ENCODE results near the gene VGLL4. TPM values are rescaled to one million over a fixed set of nuclear protein-coding genes. Genes with fewer than 3 reads are reported as not detected.

VGLL4 gene
- total RNA-seq, 1 donor from 2014 or later = 28.6 TPM

DNA sequence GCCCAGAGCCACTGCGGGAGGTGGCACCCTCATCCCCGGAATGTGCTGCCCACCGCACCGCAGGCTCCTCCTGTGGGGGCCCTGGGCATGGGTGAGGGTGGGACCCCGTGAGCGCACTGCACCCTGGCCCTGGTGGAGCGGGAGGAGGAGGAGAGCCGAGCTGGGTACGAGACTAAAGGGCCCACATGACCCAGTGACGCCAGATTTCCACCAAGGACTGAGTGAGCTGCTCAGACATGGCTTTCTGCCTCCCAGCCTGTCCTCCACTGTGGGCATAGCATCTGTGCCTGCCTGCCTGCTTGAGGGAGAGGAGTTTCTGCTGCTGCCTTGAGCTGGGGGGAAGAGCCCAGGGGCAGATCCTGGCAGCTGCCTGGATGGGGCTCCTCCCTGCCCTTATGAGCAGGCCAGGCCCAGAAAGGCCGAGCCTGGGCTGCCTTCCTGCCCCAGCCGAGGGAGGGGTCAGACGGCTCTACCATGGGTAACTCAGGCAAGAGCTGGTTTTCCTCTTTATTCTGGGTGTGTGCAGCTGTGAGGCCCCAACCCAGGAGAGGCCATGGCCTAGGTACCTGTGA is 88.4 kb downstream of the VGLL4 start:
- intact Hi-C loops (cut with micrococcal nuclease) = no loop called here

DNA sequence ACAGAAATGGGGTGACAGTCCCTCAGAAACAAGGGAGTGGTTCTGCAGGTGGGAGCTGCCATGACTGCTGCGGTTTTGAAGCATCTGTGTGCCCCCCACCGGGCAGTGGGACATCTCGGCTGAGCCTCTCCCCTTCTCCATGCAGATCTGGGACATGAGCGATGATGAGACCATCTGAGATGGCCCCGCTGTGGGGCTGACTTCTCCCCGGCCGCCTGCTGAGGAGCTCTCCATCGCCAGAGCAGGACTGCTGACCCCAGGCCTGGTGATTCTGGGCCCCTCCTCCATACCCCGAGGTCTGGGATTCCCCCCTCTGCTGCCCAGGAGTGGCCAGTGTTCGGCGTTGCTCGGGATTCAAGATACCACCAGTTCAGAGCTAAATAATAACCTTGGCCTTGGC is 89.0 kb downstream of the VGLL4 start:
- intact Hi-C loops (cut with micrococcal nuclease) = no loop called here

DNA sequence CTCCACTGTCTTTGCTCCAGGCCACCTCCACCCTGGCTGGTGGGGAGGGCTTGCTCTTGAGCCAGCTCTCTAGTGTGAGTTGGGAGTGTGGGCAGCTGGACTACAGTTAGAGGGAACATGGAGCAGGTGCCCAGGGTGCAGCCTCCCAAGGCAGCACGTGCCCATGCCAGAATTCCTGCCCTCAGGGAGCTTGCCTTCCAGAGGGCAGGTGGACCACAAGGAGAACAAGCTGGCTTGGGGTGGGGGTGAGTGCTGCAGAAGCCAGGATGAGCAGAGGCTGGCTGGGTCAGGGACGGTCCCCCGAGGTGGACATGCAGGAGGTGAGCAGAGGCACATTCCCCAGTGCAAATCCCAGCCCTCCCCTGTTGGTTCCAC is 89.5 kb downstream of the VGLL4 start:
- intact Hi-C loops (cut with micrococcal nuclease) = no loop called here

DNA sequence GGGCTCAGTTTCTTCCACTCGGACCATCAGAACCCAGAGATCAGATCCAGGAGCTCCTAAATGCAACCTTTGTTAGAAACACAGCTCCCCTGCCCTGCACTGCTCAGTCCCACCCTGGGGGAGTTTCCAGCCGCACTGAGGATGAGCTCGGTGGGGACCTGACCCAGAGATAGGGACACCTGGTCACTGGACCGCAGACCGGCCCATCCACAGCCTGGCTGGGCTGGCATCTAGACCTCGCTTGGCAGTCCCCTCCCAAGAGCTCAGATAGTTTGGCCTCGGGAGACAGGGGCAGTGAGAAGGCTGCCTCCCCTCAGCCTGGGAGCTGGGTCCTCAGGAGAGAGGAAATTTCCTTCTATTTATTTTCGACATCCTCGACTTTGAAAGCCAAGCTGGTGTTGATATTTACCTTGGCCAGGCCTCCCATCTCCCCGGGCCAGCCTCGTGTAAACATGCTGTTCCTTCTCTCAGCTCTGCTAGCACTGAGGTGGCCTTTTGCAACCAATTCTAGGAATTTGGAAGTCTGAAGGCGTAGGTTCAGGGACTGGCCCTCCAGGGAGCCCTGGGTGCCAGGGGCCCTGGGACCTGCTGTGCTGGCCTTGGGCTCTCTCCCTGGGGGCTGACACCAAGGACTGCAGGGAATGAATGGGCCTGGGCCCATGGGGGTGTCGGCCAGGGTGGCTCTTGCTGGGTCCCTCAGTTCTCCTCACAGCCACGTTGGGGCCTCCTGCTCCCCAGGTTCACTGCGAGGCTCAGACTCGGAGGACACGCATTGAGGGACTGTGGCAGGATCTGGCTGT is 90.1 kb downstream of the VGLL4 start:
- intact Hi-C loops (cut with micrococcal nuclease) = no loop called here

DNA sequence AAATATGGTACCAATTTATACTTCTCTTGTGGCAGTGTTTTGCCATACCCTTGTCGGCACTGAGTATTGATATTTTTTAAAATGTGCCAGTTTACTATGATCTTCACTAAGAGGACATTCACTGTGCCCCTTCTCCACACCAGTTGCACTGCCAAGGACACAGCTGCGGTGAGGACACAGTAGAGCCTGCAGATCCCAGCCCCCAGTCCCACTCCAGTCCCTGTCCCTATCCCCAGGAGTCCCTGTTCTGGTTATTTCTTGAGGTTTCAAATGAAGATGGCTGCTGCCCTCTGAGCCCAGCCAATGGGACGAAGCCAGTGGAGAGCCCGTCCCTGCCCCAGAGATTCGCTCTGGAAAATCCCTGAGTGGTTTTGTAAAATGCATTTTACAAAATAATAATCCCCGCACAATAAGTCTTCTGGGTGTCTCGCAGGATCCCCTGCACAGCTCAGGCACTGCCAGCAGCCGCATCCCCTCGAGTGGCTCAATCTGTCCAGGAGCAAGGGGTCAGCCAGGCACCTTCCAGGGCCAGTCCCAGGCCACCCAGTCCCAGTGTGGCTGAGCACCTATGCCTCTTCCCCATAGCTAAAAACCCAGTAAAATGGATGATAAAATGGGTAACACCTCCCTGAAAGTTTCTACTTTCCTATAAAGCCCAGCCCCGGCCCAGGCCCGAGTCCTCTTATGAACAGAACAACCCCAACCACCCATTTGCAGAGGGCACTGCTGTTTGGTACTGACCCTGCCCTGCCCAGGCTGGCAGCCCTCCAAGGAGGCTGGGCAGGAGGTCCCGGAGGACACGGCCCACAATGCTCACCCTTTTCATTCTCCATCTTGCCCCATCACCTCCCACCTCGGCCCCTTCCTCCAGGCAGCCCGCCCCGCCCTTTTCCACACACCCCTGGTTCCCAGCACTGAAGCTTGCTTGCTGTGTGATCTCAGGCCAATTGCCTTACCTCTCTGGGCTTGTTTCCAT is 91.1 kb downstream of the VGLL4 start:
- intact Hi-C loops (cut with micrococcal nuclease) = no loop called here

DNA sequence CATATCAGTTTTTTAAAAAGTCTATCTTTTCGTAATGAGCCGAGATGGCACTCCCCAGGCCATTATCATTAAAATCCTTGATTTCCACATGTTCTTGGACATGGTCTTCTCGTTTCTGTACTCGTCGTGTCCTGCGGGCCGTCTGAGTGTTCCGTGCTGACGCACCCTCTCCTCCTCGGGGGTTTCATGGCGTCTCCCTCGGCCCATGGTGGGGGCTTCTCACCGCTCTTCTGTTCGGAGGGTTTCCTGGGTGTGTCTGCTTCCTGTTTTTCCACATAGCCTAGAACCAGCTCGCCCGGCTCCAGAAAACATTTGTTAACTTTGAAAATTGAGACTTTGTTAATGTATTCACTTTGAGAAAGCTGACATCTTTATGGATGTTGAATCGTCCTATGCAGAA is 92.7 kb downstream of the VGLL4 start:
- intact Hi-C loops (cut with micrococcal nuclease) = no loop called here

DNA sequence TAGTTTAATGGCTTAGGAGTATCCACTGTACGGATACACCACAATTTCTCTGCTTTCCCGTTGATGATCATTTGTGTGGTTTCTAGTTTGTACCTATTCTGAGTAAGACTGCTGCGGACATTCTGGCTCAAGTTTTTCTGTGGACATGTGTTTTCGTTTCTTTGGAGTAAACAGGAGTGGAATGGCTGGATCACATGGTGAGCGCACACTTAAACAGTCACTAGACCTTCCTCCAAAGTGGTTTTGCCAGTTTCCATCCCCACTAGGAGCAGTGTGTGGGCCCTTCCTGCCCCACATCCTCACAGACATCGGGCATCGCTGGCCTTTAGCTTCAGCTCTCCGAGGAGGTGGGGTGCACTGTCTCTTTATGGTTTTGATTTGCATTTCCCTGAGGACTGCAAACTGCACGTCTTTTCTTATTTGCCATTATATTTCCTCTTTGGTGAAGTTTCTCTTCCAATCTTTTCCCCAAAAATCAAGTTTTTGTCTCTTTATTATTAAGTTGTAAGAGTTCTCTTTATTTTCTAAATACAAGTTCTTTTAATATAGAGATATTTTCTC is 94.1 kb downstream of the VGLL4 start:
- intact Hi-C loops (cut with micrococcal nuclease) = no loop called here

DNA sequence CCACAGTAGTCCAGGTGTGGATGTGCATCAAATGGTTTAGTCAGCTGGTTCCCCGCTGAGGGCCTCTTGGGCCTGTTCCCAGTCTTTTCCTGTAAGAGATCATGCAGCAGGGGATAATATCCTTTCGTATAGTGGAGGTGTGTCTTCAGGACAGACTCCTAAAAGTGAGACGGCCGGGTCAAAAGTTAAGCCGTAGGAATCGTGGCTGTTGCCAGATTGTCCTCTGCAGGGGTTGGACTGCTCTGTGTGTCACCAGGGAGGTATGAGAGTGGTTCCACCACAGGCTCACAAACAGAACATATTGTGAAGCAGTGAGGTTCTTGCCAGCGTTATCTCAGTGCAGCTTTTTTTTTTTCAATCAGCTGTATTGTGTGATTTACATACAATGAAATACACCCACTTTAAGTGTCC is 95.0 kb downstream of the VGLL4 start:
- intact Hi-C loops (cut with micrococcal nuclease) = no loop called here

DNA sequence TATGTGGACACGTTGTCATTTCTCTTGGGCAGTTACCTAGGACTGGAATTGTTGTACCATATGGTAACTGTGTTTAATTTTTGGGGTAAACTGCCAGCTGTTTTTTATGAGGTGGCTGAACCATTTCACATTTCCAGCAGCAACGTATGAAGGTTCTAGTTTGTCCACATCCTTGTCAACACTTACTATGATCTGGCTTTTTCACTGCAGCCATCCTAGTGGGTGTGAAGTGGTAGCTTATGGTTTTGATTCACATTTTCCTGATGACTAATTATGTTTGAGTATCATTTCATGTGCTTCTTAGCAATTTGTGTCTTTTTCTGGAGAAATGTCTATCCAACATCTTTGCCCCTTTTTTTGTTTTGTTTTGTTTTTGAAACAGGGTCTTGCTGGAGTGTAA is 96.2 kb downstream of the VGLL4 start:
- intact Hi-C loops (cut with micrococcal nuclease) = no loop called here

DNA sequence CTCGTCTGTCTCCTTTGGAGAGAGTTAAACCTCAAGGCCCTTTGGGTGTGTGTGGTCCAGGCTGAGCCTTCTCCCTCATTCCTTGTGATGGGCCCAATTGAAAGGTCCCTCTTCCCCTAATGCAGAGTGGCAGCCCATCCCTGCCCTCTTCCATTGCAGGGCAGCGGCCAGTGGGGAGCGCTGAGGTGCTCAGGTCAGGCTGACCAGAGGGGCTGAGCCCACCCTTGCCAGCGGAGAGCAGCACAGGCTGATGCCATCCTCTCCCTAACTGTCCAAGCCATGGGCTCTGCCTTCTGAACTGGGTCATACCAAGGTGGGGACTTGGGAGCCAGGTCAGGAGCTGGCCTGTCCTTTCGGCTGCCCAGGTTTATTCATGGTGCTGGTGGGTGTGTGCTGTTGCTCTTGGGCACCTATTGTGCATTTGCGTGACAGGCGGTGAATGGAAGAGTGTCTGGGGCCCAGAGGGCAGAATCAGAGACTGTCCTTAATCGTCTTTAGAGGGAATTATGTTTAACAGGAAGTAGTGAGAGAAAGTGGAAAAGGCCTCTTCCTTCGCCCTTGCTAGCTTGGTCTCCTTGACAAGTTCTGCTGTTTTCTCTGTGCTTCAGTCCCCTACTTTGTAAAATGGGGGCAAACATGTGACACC is 96.9 kb downstream of the VGLL4 start:
- intact Hi-C loops (cut with micrococcal nuclease) = no loop called here

DNA sequence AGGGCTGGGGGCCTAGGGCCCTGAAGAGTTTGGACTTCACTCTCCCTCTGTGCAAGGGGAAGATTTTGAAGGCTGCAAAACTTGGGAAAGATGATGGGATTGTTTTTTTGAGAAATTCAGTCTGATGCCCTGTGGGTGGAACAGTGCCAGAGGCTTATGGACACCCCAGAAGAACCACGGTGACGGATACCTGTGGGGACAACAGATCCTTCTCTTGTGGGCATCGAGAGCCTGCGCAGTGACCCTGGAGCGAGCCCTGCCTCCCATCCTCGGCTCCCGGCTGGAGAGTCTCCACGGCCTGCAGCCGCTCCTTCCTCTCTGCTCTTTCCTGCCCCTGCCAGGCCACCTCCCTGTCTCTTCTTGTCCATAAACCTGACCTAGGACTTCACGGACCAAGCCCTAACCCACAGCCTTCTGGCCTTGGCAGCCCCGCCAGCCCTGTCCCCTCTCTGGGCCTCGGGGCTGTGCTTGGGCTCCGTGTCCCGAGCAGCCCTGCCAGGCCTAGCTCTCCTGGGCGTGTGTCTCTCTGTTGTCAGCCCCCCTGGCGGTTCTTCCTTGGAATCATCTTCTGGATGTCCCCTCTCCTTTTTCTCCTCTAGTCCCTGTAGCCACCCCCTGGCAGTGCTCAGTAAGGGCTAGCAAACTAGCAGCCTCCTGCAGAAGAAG is 98.4 kb downstream of the VGLL4 start:
- intact Hi-C loops (cut with micrococcal nuclease) = no loop called here

DNA sequence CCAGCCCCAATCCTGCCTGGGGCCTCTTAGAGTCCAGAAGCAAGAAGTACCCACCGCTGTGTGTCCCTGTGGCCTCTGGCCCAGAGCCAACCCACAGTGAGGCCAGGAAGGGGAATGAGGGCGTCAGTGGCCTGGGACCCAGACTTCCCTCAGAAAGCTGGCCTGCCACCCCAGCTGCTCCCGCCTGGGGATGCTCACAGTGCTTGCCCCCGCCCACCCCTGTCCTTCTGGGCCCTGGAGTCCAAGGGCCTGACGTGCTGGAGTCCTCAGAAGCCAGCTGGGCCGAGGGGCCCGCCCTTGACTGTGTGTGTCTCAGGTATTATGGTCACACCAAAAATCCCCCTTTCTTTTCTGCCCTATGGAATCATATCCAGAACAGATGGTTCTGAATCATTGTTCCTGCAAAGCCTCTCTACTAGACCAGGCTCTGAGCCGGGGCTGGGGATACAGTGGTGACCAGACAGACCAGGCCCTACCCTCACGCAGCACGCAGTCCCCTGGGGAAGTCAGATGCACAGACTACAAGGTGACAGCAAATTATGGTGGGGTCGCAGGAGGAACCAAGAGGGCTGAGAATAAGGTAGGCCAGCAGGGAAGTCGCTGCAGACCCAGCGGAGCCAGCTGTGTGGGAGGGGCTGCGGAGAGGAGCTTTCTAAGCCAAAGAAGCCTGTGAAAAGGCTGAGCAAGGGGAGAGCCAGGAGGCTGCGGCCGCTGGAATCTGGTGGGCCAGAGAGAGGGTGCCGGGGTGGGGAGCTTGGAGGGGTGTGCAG is 99.1 kb downstream of the VGLL4 start:
- intact Hi-C loops (cut with micrococcal nuclease) = no loop called here

DNA sequence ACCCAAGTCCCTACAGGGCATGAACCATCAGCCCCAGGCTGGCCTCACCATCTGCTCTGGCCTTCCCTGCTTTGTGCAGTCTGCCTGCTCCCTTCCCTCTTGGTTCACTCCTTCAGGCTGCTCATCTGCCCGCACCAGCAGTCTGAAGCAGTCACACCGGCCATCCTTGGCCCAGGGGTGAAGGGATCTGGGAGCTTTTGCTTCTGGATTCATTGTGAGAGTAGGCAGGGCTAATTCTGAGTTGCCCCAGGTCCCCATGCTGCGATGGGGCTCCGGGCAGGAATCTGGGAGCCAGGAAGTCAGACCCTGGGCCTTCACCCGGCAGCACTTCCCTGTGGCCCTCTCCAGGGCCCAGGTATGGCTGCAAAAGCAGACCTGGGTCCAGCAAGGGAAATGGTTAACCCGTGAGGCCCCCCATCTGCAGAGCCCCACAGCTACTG is 99.7 kb downstream of the VGLL4 start:
- intact Hi-C loops (cut with micrococcal nuclease) = no loop called here

DNA sequence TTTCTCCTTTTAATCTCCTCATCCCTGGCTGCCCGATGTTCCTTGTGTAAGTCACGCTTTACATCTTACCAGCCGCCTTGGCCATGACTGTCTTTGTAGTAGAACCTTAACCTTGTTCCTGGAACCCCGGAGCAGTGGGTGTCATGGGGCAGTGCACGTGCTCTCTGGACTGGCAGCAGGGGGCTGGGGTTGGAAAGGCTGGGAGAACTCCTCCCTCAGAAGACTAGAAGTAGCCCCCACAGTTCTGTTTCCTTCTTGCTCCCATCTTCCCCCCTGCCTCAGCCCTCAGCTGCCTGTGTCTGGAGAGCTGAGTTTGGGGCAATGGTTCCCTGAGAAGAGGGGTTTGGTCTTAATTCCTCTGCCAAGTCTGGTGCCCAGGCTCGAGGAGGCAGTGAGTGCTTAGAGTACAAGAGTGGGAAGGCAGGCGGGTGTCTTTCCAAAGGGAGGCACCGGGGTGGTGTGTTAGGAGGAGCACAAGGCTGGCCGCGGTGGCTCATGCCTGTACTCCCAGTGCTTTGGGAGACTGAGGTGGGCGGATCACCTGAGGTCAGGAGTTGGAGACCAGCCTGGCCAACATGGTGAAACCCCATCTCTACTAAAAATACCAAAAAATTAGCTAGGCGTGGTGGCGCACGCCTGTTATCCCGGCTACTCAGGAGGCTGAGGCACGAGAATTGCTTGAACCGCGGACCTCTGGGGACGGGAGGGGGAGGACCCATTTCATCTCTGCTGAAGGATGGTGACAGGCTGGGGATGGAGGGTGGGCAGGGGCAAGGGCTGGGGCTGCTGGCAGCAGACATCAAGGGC is 100.4 kb downstream of the VGLL4 start:
- intact Hi-C loops (cut with micrococcal nuclease) = no loop called here

DNA sequence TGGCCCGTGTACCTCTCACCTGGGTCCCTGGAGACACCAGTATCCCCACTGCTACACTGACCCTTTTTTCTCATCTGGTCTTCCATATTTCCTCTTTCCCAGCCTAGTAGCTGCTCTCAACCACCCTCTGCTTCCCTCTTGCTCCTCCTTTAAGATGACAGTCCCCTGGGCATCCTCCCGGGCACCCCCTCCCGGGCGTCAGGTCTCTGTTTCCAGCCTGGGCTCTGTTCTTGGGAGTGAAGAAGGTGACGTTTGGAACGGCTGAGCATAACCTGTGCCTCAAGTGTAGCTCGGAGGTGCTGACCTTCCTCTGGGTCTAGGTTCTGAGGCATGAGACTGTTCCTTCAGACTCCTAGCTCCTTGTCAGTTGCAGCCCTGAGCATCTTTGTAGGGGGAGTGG is 101.2 kb downstream of the VGLL4 start:
- intact Hi-C loops (cut with micrococcal nuclease) = no loop called here

DNA sequence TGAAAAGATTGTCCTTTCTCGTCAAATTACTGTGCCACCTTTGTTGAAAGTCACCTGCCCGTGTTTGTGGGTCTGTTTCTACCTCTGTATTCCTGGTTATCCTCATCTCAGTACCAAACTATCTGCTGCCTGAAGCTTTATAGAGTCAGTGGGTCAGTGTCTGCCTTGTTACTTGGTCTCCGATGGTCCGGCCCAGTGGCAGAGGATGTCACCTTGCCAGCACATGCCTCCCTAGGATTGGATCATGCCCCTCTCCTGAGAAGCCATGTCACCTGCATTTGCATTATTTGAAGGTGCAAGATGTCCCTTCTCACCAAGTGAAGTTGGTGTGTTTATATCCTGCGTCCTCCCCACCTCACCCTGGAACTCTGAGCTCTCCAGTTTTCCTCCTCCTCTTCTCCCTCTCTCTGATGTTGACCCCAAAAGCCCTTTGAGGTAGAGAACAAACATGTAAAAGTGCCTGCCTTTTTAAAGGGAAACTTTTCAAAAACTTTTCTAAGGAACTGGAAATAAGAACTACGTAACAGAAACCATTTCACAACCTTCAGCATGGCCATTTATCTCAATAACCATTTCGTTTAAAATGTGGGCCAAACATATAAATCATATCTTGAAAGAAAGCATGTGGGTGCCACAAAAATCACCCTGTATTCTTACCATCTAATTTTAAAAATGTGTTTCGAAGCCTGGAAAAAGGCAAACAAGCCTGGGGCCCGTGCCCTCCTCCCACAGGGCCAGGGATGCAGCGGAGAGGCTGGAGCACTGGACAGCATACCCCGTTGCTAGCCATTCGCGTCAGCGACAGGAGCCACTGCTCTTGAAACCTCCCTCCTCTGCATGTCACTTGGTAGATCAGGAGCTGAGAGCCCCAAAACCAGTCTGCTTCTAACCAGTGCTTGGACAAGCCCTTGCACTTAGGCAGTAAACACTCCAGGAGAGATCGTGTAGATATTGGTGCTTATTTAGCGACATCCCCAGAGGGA is 102.1 kb downstream of the VGLL4 start:
- intact Hi-C loops (cut with micrococcal nuclease) = no loop called here

DNA sequence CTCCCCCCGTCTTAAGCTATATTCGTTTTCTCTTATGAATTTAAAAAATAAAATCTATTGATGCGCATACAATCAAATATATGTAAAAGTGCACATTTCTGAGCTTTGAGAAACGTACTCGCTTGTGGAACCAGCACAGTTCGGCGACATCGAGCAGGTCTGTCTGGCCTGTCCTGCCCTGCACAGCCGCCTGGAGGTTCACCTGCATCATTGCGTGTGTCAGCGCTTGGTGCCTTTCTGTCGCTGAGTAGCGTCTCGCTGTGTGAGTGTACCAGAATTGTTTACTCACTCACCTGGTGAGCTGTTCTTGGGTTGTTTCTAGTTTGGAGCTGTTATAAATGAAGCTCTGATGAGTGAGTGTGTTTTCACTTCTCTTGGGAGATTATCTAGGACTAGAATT is 104.0 kb downstream of the VGLL4 start:
- intact Hi-C loops (cut with micrococcal nuclease) = no loop called here

DNA sequence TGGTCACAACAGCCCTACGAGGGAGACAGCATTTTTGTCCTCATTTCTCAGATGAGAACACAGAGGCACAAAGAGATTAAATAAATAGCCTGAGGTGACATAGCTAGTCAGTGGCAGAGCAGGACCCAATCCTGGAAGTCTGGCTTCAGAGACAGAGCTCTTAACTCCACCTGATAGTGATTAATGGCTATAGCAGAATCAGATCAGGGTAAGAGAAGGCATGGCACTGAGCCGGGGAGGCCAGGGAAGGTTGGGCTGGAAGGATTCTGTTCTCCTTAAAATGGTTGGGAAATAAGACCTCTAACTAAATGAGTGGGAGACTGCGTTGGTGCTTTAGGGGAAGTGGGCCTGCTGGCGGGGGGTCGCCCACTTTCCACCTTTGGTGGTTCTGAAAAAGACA is 104.5 kb downstream of the VGLL4 start:
- intact Hi-C loops (cut with micrococcal nuclease) = no loop called here

Data from T-helper 1 cell treated with Interleukin-12 subunit alpha and Interleukin-12 subunit beta and Interleukin-4 antibody, amounts not matched to agents 30 ng/mL and 1 ng/mL, for 36 hours (primary cell).